PC-3 (cell line): Measurements from ENCODE around the gene SLF1. TPM values are rescaled to one million over a fixed set of nuclear protein-coding genes. Genes with fewer than 3 reads are reported as not detected.
A peak's percentile ranks its signal among the peaks of the same experiment; 100 is the strongest.

Experiments used
- ATAC-seq: fragments of 200-7000 bp; cut with Tn5 transposase; 2 replicates; pipeline ENCODE4 v1.9.1; 2020; ENCODE audit warnings: mild to moderate bottlenecking, moderate library complexity
- BruUV-seq: library from RNA; stranded (reverse); fragments of 400-500 nt; replicated peaks from 2 replicates; lab custom pipeline; 2021; lab: Mats Ljungman, UMichigan
- CTCF ChIA-PET: fragments of 300-600 bp; sonication (Branson Sonifier 250); formaldehyde crosslinking; loops from one replicate; lab custom pipeline; 2022; ENCODE audit warnings: antibody characterized with exemption; lab: Charles Lee
- POLR2A ChIA-PET: fragments of 300-600 bp; sonication (Branson Sonifier 250); formaldehyde crosslinking; loops from one replicate; lab custom pipeline; 2022; ENCODE audit warnings: antibody characterized with exemption; ENCODE audit not compliant: unreplicated experiment; lab: Charles Lee
- DNase-seq: peaks from one replicate; pipeline ENCODE4 v3.0.0-alpha.2; 2015
- H2AFZ ChIP-seq: fragments of 300-600 bp; sonication (generic); 2 replicates; pipeline ENCODE4 v1.6.0; 2016; ENCODE audit warnings: antibody characterized with exemption, low read length
- H3F3A ChIP-seq: fragments of 300-600 bp; sonication (generic); one replicate; pipeline ENCODE4 v1.6.0; 2017; ENCODE audit warnings: antibody characterized with exemption, low read length, control low read depth, mild to moderate bottlenecking; ENCODE audit not compliant: unreplicated experiment
- H3K27ac ChIP-seq: fragments of 300-600 bp; sonication (generic); 2 replicates; pipeline ENCODE4 v1.5.1; 2016; ENCODE audit warnings: mild to moderate bottlenecking, low read length
- H3K27me3 ChIP-seq: fragments of 300-600 bp; sonication (generic); 2 replicates; pipeline ENCODE4 v1.6.1; 2016; ENCODE audit warnings: low read length, mixed read lengths
- H3K36me3 ChIP-seq: fragments of 300-600 bp; sonication (generic); 2 replicates; pipeline ENCODE4 v1.6.1; 2016; ENCODE audit warnings: low read depth, mixed run types, low read length, mixed read lengths
- H3K4me1 ChIP-seq: fragments of 300-600 bp; sonication (generic); 2 replicates; pipeline ENCODE4 v1.5.1; 2016; ENCODE audit warnings: low read length; ENCODE audit not compliant: insufficient read depth
- H3K4me2 ChIP-seq: fragments of 300-600 bp; sonication (generic); 2 replicates; pipeline ENCODE4 v1.6.0; 2016; ENCODE audit warnings: low read length
- H3K4me3 ChIP-seq: fragments of 300-600 bp; sonication (generic); 2 replicates; pipeline ENCODE4 v1.5.1; 2016; ENCODE audit warnings: mild to moderate bottlenecking, low read length, mixed read lengths
- H3K79me2 ChIP-seq: fragments of 300-600 bp; sonication (generic); 2 replicates; pipeline ENCODE4 v1.6.1; 2017; ENCODE audit warnings: low read length, mixed read lengths
- H3K9ac ChIP-seq: fragments of 300-600 bp; sonication (generic); 2 replicates; pipeline ENCODE4 v1.6.0; 2016; ENCODE audit warnings: mild to moderate bottlenecking, low read length
- H3K9me2 ChIP-seq: fragments of 300-600 bp; sonication (generic); replicated peaks from 2 replicates; pipeline ENCODE4 v1.6.1; 2016; ENCODE audit warnings: mixed run types, low read length, mixed read lengths
- H3K9me3 ChIP-seq: fragments of 300-600 bp; sonication (generic); 2 replicates; pipeline ENCODE4 v1.6.1; 2016; ENCODE audit warnings: low read length, mixed read lengths
- H4K20me1 ChIP-seq: fragments of 300-600 bp; sonication (generic); 2 replicates; pipeline ENCODE4 v1.6.1; 2016; ENCODE audit warnings: low read length, mixed read lengths
- CTCF ChIP-seq: fragments of 300-600 bp; sonication (generic); conservative IDR thresholded peaks from 2 replicates; pipeline ENCODE4 v1.5.1; 2017; ENCODE audit warnings: antibody characterized with exemption, low read depth, mild to moderate bottlenecking, low read length
- EZH2 ChIP-seq: fragments of 300-600 bp; sonication (generic); IDR thresholded peaks from one replicate; pipeline ENCODE4 v1.6.1; 2017; ENCODE audit warnings: antibody characterized with exemption, mild to moderate bottlenecking, low read length; ENCODE audit not compliant: unreplicated experiment
- EZH2phosphoT487 ChIP-seq: fragments of 300-600 bp; sonication (generic); IDR thresholded peaks from 2 replicates; pipeline ENCODE4 v1.6.1; 2018; ENCODE audit warnings: mild to moderate bottlenecking, antibody characterized with exemption, low read length, borderline replicate concordance
- intact Hi-C: fragments of 100-400 bp; cut with micrococcal nuclease; formaldehyde crosslinking; loops from 2 replicates; pipeline ENCODE4 v1.9.0; 2023
- total RNA-seq: library from RNA; depleted of rRNA; stranded (reverse); fragments of >200 nt; gene quantifications from 2 replicates; pipeline ENCODE4 v1.2.3, GENCODE V29; 2014

Gene SLF1
- total RNA-seq, 1 experiment from 2014 or later = 23.6 TPM

GRCh38 chr5:94615862-94616261, 2.6 kb upstream of the SLF1 start:
- no peak overlapping the region for H2AFZ ChIP-seq
- ChIA-PET CTCF (interaction anchor here (0.6 kb wide), 1 partner anchor 310 kb away, joined by 4 read pairs; no protein-coding TSS in a partner anchor), POLR2A (no interaction called here)
- H3K4me1 ChIP-seq = peaks cover 7% of the 10 kb centered on the region
- H3K27ac ChIP-seq = no peak overlapping the region
- H3K27me3 ChIP-seq = no peaks in the 10 kb centered on the region
- H3K4me2 ChIP-seq = no peak overlapping the region
- no peaks in the 10 kb centered on the region for H3K9me3 ChIP-seq
- no peaks in the 10 kb centered on the region for H3F3A ChIP-seq
- ATAC-seq (no peak), DNase-seq (no peak)
- H3K9ac ChIP-seq = no peak overlapping the region
- no peak overlapping the region for H3K4me3 ChIP-seq
- peaks cover 29% of the 10 kb centered on the region for H3K79me2 ChIP-seq
- no peak for TF ChIP-seq CTCF
- TF ChIP-seq EZH2 = no peak
- TF ChIP-seq EZH2phosphoT487 = no peak
- BruUV-seq = no TSS peak
- no peaks in the 10 kb centered on the region for H3K9me2 ChIP-seq
- intact Hi-C loops = loop anchor here (5.0 kb wide), 1 partner anchor 89 kb away; no protein-coding TSS in a partner anchor
- H4K20me1 ChIP-seq = no peaks in the 10 kb centered on the region
- H3K36me3 ChIP-seq = no peaks in the 10 kb centered on the region

- no peaks in the 10 kb centered on the region for H3K36me3 ChIP-seq
- peak overlapping the region; percentile 82 for H3K9ac ChIP-seq
- H3K4me2 ChIP-seq = peak overlapping the region; percentile 83
- H2AFZ ChIP-seq = peak overlapping the region; percentile 83
- TF ChIP-seq CTCF (no peak), EZH2 (no peak), EZH2phosphoT487 (no peak)
- peaks cover 46% of the 10 kb centered on the region for H3K79me2 ChIP-seq
- no peaks in the 10 kb centered on the region for H3K9me2 ChIP-seq
- H3K27me3 ChIP-seq = no peaks in the 10 kb centered on the region
- intact Hi-C loops = loop anchor here (2.0 to 5.0 kb wide), 2 partner anchors 91 to 121 kb away; no protein-coding TSS in a partner anchor
- H3K9me3 ChIP-seq = no peaks in the 10 kb centered on the region
- H3F3A ChIP-seq = no peaks in the 10 kb centered on the region
- H3K27ac ChIP-seq = peak overlapping the region; percentile 60
- ChIA-PET CTCF (interaction anchor here (0.7 kb wide), 1 partner anchor 133 kb away, joined by 3 read pairs; no protein-coding TSS in a partner anchor), POLR2A (no interaction called here)
- H4K20me1 ChIP-seq = no peaks in the 10 kb centered on the region
- H3K4me1 ChIP-seq = peaks cover 7% of the 10 kb centered on the region
- DNase-seq (peak; percentile 57), ATAC-seq (peak; percentile 52)
- TSS peak; percentile 77 for BruUV-seq
- peak overlapping the region; percentile 81 for H3K4me3 ChIP-seq
Measured at GRCh38 chr5:94618029-94618492, 408 bp upstream of the SLF1 start.

- POLR2A ChIA-PET = no interaction called here
- no peak overlapping the region for H3K27ac ChIP-seq
- H3K9me2 ChIP-seq = no peaks in the 10 kb centered on the region
- no peaks in the 10 kb centered on the region for H3K9me3 ChIP-seq
- TF ChIP-seq CTCF = no peak
- BruUV-seq = no TSS peak
- DNase-seq (no peak), ATAC-seq (no peak)
- no peaks in the 10 kb centered on the region for H3K36me3 ChIP-seq
- no peak overlapping the region for H3K4me3 ChIP-seq
- H3F3A ChIP-seq = no peaks in the 10 kb centered on the region
- H3K79me2 ChIP-seq = peaks cover 50% of the 10 kb centered on the region
- CTCF ChIA-PET = no interaction called here
- H3K9ac ChIP-seq = no peak overlapping the region
- peak overlapping the region; percentile 83; the same call in 1 of the 2 replicates for H3K4me2 ChIP-seq
- intact Hi-C loops = no loop called here
- H3K4me1 ChIP-seq = peaks cover 7% of the 10 kb centered on the region
- H4K20me1 ChIP-seq = no peaks in the 10 kb centered on the region
- H3K27me3 ChIP-seq = no peaks in the 10 kb centered on the region
- H2AFZ ChIP-seq = no peak overlapping the region
Measured at GRCh38 chr5:94620256-94620655, 1.8 kb downstream of the SLF1 start.
